HepG2 (cell line): ENCODE data around the gene TTPAL. TPM values are rescaled to one million over a fixed set of nuclear protein-coding genes. Genes with fewer than 3 reads are reported as not detected.

Experiments
- AGO2 ChIP-seq: fragments of 200-400 bp; formaldehyde crosslinking; optimal IDR thresholded peaks from 2 replicates; pipeline ENCODE3; 2017; ENCODE audit warnings: mild to moderate bottlenecking, low read depth, low read length, moderate library complexity
- ARHGAP35 ChIP-seq: sonication (generic); formaldehyde crosslinking; IDR thresholded peaks from 2 replicates; pipeline ENCODE4 v1.9.0; 2022; ENCODE audit warnings: mild to moderate bottlenecking, inconsistent platforms, moderate library complexity, missing genetic modification reagents, borderline replicate concordance
- DR1 ChIP-seq: sonication (generic); formaldehyde crosslinking; IDR thresholded peaks from 2 replicates; pipeline ENCODE4 v1.8.0; 2021; ENCODE audit warnings: mild to moderate bottlenecking, missing genetic modification reagents, inconsistent platforms
- GATAD2A ChIP-seq: IDR thresholded peaks from 2 replicates; pipeline ENCODE4 v1.6.1; 2016
- MTA1 ChIP-seq: sonication (generic); formaldehyde crosslinking; IDR thresholded peaks from 2 replicates; pipeline ENCODE4 v1.4.0; 2020; ENCODE audit warnings: missing genetic modification reagents, mild to moderate bottlenecking, borderline replicate concordance
- MTF2 ChIP-seq: sonication (generic); formaldehyde crosslinking; IDR thresholded peaks from 2 replicates; pipeline ENCODE4 v1.5.0; 2020; ENCODE audit warnings: missing genetic modification reagents, borderline replicate concordance
- NCOR1 ChIP-seq: fragments of 200-600 bp; sonication (generic); IDR thresholded peaks from 2 replicates; pipeline ENCODE4 v1.7.0; 2017; ENCODE audit warnings: antibody characterized with exemption, low read length, borderline replicate concordance
- NR2C2 ChIP-seq: sonication (generic); formaldehyde crosslinking; IDR thresholded peaks from 2 replicates; pipeline ENCODE4 v1.4.0; 2020; ENCODE audit warnings: missing genetic modification reagents, mild to moderate bottlenecking, moderate library complexity, borderline replicate concordance
- NR3C1 ChIP-seq: sonication (generic); formaldehyde crosslinking; IDR thresholded peaks from 2 replicates; pipeline ENCODE4 v1.4.0; 2020; ENCODE audit warnings: missing genetic modification reagents
- RARA ChIP-seq: IDR thresholded peaks from 2 replicates; pipeline ENCODE4 v1.6.1; 2016; ENCODE audit warnings: missing genetic modification reagents, missing compliant biosample characterization
- SNAI1 ChIP-seq: sonication (generic); formaldehyde crosslinking; IDR thresholded peaks from 2 replicates; pipeline ENCODE4 v1.5.0; 2020; ENCODE audit warnings: mild to moderate bottlenecking, missing genetic modification reagents, borderline replicate concordance
- SRF ChIP-seq: IDR thresholded peaks from 2 replicates; pipeline ENCODE4 v1.6.1; 2011; ENCODE audit warnings: mild to moderate bottlenecking, low read depth, low read length, moderate library complexity
- ZNF160 ChIP-seq: sonication (generic); formaldehyde crosslinking; IDR thresholded peaks from 2 replicates; pipeline ENCODE4 v1.8.0; 2022; ENCODE audit warnings: mild to moderate bottlenecking, inconsistent platforms, missing genetic modification reagents
- ZNF367 ChIP-seq: sonication (generic); formaldehyde crosslinking; IDR thresholded peaks from 2 replicates; pipeline ENCODE4 v1.4.0; 2020; ENCODE audit warnings: missing genetic modification reagents, borderline replicate concordance
- ZNF567 ChIP-seq: sonication (generic); formaldehyde crosslinking; IDR thresholded peaks from 2 replicates; pipeline ENCODE4 v1.8.1; 2023; ENCODE audit warnings: mild to moderate bottlenecking, missing genetic modification reagents, borderline replicate concordance
- ZNF629 ChIP-seq: sonication (generic); formaldehyde crosslinking; conservative IDR thresholded peaks from 2 replicates; pipeline ENCODE4 v1.5.0; 2020; ENCODE audit warnings: missing genetic modification reagents
- polyA plus RNA-seq, 8 experiments: library from polyadenylated mRNA; depleted of rRNA in 3 of 8; stranded (reverse) in 7 of 8; unstranded in 1 of 8; fragments of >200 nt; fragmentation: Illumina TruSeq in 4 of 8; extraction: Trizol in 4 of 8; gene quantifications; 2 replicates each; pipeline versions ENCODE4 v1.2.1 to v1.2.3, GENCODE V29; 2011 to 2016; ENCODE audit warnings: low read depth in 4 of 8, missing spikeins in 1 of 8, mixed read lengths in 1 of 8; ENCODE audit not compliant: insufficient read depth in 1 of 8
- total RNA-seq, 5 experiments: library from RNA; depleted of rRNA; stranded (reverse); fragments of >200 nt; fragmentation: Illumina TruSeq; extraction: Trizol; gene quantifications; 2 replicates each; pipeline ENCODE4 v1.2.3, GENCODE V29; 2016; ENCODE audit warnings: low read depth in 1 of 5
- TF ChIP-seq, protein P1 (sequence below): sonication (generic); formaldehyde crosslinking; IDR thresholded peaks from 2 replicates; pipeline ENCODE4 v1.9.0; 2021; ENCODE audit warnings: missing genetic modification reagents, borderline replicate concordance
- TF ChIP-seq, protein P2 (sequence below): sonication (generic); formaldehyde crosslinking; IDR thresholded peaks from 2 replicates; pipeline ENCODE4 v1.5.0; 2020; ENCODE audit warnings: mild to moderate bottlenecking, missing genetic modification reagents, borderline replicate concordance
- TF ChIP-seq, protein P3 (sequence below): sonication (generic); formaldehyde crosslinking; conservative IDR thresholded peaks from 2 replicates; pipeline ENCODE4 v1.8.1; 2023; ENCODE audit warnings: missing genetic modification reagents
- TF ChIP-seq, protein P4 (sequence below): IDR thresholded peaks from 2 replicates; pipeline ENCODE4 v1.4.0; 2020; ENCODE audit warnings: mild to moderate bottlenecking, missing genetic modification reagents

The TTPAL gene
- total and polyA plus RNA-seq, 2 of the 13 experiments (the other 11 are each of a cell fraction or from before 2014, with no cell fraction given), result 4.3 to 18.8 TPM

DNA sequence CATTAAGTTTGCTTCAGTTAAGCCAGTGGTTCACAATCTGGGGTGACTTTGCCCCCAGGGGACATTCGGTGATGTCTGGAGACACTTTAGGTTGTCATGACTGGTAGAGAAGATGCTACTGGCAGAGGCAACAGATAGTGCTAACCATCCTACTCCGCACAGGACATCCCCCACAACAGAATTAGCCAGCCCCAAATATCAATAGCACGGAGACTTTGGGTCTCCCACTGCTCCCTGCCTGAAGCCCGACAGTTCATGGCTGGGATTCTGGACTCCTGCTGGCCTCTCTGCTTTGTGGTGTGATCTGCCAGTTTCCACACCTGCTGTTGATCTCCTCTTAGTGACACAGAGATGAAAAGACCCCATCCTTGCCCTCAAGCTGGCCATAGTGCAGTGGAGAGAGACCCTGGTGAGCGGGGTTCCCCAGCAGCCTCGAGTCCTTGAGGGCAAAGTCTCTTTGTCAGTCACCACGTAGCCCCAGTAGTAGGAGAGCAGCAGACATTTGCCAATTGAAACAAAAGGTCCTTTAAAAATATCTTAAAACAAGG, 24.7 kb upstream of the TTPAL start (continued):
- TF ChIP-seq SNAI1 (no peak), ARHGAP35 (CRISPR knock-in tag) (no peak; the same call in 1 of the 2 replicates), SRF (no peak), GATAD2A (CRISPR knock-in tag) (peak; percentile 52), ZNF567 (CRISPR knock-in tag) (peak; percentile 85; the same call in 1 of the 2 replicates), MTA1 (CRISPR knock-in tag) (peak; percentile 76), ZNF629 (CRISPR knock-in tag) (0 out of 2 replicates have a peak, but pooled peaks have one; percentile 9), DR1 (no peak), MTF2 (CRISPR knock-in tag) (no peak), NR3C1 (CRISPR knock-in tag) (no peak), NCOR1 (no peak), ZNF160 (CRISPR knock-in tag) (no peak), AGO2 (no peak), NR2C2 (CRISPR knock-in tag) (no peak), RARA (no peak), ZNF367 (CRISPR knock-in tag) (no peak)
- TF ChIP-seq, protein P1, sequence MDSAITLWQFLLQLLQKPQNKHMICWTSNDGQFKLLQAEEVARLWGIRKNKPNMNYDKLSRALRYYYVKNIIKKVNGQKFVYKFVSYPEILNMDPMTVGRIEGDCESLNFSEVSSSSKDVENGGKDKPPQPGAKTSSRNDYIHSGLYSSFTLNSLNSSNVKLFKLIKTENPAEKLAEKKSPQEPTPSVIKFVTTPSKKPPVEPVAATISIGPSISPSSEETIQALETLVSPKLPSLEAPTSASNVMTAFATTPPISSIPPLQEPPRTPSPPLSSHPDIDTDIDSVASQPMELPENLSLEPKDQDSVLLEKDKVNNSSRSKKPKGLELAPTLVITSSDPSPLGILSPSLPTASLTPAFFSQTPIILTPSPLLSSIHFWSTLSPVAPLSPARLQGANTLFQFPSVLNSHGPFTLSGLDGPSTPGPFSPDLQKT (CRISPR knock-in tag), result no peak
- TF ChIP-seq, protein P2, sequence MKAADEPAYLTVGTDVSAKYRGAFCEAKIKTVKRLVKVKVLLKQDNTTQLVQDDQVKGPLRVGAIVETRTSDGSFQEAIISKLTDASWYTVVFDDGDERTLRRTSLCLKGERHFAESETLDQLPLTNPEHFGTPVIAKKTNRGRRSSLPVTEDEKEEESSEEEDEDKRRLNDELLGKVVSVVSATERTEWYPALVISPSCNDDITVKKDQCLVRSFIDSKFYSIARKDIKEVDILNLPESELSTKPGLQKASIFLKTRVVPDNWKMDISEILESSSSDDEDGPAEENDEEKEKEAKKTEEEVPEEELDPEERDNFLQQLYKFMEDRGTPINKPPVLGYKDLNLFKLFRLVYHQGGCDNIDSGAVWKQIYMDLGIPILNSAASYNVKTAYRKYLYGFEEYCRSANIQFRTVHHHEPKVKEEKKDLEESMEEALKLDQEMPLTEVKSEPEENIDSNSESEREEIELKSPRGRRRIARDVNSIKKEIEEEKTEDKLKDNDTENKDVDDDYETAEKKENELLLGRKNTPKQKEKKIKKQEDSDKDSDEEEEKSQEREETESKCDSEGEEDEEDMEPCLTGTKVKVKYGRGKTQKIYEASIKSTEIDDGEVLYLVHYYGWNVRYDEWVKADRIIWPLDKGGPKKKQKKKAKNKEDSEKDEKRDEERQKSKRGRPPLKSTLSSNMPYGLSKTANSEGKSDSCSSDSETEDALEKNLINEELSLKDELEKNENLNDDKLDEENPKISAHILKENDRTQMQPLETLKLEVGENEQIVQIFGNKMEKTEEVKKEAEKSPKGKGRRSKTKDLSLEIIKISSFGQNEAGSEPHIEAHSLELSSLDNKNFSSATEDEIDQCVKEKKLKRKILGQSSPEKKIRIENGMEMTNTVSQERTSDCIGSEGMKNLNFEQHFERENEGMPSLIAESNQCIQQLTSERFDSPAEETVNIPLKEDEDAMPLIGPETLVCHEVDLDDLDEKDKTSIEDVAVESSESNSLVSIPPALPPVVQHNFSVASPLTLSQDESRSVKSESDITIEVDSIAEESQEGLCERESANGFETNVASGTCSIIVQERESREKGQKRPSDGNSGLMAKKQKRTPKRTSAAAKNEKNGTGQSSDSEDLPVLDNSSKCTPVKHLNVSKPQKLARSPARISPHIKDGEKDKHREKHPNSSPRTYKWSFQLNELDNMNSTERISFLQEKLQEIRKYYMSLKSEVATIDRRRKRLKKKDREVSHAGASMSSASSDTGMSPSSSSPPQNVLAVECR, result 0 out of 2 replicates have a peak, but pooled peaks have one; percentile 26
- TF ChIP-seq, protein P3, sequence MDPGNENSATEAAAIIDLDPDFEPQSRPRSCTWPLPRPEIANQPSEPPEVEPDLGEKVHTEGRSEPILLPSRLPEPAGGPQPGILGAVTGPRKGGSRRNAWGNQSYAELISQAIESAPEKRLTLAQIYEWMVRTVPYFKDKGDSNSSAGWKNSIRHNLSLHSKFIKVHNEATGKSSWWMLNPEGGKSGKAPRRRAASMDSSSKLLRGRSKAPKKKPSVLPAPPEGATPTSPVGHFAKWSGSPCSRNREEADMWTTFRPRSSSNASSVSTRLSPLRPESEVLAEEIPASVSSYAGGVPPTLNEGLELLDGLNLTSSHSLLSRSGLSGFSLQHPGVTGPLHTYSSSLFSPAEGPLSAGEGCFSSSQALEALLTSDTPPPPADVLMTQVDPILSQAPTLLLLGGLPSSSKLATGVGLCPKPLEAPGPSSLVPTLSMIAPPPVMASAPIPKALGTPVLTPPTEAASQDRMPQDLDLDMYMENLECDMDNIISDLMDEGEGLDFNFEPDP, result no peak
- TF ChIP-seq, protein P4, sequence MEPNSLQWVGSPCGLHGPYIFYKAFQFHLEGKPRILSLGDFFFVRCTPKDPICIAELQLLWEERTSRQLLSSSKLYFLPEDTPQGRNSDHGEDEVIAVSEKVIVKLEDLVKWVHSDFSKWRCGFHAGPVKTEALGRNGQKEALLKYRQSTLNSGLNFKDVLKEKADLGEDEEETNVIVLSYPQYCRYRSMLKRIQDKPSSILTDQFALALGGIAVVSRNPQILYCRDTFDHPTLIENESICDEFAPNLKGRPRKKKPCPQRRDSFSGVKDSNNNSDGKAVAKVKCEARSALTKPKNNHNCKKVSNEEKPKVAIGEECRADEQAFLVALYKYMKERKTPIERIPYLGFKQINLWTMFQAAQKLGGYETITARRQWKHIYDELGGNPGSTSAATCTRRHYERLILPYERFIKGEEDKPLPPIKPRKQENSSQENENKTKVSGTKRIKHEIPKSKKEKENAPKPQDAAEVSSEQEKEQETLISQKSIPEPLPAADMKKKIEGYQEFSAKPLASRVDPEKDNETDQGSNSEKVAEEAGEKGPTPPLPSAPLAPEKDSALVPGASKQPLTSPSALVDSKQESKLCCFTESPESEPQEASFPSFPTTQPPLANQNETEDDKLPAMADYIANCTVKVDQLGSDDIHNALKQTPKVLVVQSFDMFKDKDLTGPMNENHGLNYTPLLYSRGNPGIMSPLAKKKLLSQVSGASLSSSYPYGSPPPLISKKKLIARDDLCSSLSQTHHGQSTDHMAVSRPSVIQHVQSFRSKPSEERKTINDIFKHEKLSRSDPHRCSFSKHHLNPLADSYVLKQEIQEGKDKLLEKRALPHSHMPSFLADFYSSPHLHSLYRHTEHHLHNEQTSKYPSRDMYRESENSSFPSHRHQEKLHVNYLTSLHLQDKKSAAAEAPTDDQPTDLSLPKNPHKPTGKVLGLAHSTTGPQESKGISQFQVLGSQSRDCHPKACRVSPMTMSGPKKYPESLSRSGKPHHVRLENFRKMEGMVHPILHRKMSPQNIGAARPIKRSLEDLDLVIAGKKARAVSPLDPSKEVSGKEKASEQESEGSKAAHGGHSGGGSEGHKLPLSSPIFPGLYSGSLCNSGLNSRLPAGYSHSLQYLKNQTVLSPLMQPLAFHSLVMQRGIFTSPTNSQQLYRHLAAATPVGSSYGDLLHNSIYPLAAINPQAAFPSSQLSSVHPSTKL (CRISPR knock-in tag), result no peak
